HFFc6 (cell line): ENCODE results near the gene RNF144A. TPM values are rescaled to one million over a fixed set of nuclear protein-coding genes. Genes with fewer than 3 reads are reported as not detected.

Experiments
- DNase-seq: peaks from one replicate; pipeline ENCODE4 v3.0.0-alpha.2; 2018
- H3K27ac Mint-ChIP-seq: 2 replicates; pipeline ENCODE4 v1.8.0; 2020; ENCODE audit warnings: mild to moderate bottlenecking, mixed read lengths
- H3K27me3 Mint-ChIP-seq: 2 replicates; pipeline ENCODE4 v1.8.0; 2021; ENCODE audit warnings: mild to moderate bottlenecking, moderate library complexity, mixed read lengths; ENCODE audit not compliant: insufficient read depth
- H3K36me3 Mint-ChIP-seq: 2 replicates; pipeline ENCODE4 v1.8.0; 2021; ENCODE audit warnings: low read depth, mixed read lengths
- H3K4me1 Mint-ChIP-seq: 2 replicates; pipeline ENCODE4 v1.8.0; 2020; ENCODE audit warnings: low read depth, mixed read lengths
- H3K4me3 Mint-ChIP-seq: 2 replicates; pipeline ENCODE4 v1.8.0; 2020; ENCODE audit warnings: mild to moderate bottlenecking, moderate library complexity, mixed read lengths
- H3K9me3 Mint-ChIP-seq: 2 replicates; pipeline ENCODE4 v1.8.0; 2020; ENCODE audit warnings: mild to moderate bottlenecking, mixed read lengths
- CTCF ChIP-seq: fragments of 200-600 bp; sonication (generic); IDR thresholded peaks from 2 replicates; pipeline ENCODE4 v1.5.0; 2021; ENCODE audit warnings: antibody characterized with exemption, mild to moderate bottlenecking
- total RNA-seq, 6 experiments: library from RNA; stranded (reverse); fragmentation: NEBNext Ultra II Directional; extraction: Animal tissue kit (Norgen Biotek cat#: 25700); gene quantifications; 2 replicates in 1 of 6; 3 replicates in 5 of 6; pipeline ENCODE4 v1.2.3, GENCODE V29; 2021

Gene RNF144A
- total RNA-seq, 6 experiments from 2014 or later = not detected

GRCh38 chr2:6929196-6929819, 12.1 kb downstream of the RNF144A start:
- Mint-ChIP-seq H3K27ac (no peak overlapping the region), H3K4me1 (no peaks in the 10 kb centered on the region), H3K27me3 (no peaks in the 10 kb centered on the region; the same call in 1 of the 2 replicates), H3K4me3 (no peak overlapping the region), H3K9me3 (peaks cover 60% of the 10 kb centered on the region), H3K36me3 (no peaks in the 10 kb centered on the region; the same call in 1 of the 2 replicates)
- no peak for TF ChIP-seq CTCF
- no peak for DNase-seq

- H3K27ac Mint-ChIP-seq = no peak overlapping the region
- H3K27me3 Mint-ChIP-seq = no peaks in the 10 kb centered on the region; the same call in 1 of the 2 replicates
- TF ChIP-seq CTCF = no peak
- peaks cover 55% of the 10 kb centered on the region for H3K9me3 Mint-ChIP-seq
- H3K4me3 Mint-ChIP-seq = no peak overlapping the region
- no peaks in the 10 kb centered on the region for H3K4me1 Mint-ChIP-seq
- no peak for DNase-seq
- H3K36me3 Mint-ChIP-seq = no peaks in the 10 kb centered on the region
Measured at GRCh38 chr2:6930923-6931647, 13.9 kb downstream of the RNF144A start.

GRCh38 chr2:6931753-6932152, 14.5 kb downstream of the RNF144A start:
- no peak overlapping the region for H3K27ac Mint-ChIP-seq
- no peaks in the 10 kb centered on the region for H3K4me1 Mint-ChIP-seq
- DNase-seq = no peak
- H3K27me3 Mint-ChIP-seq = no peaks in the 10 kb centered on the region; the same call in 1 of the 2 replicates
- no peak for TF ChIP-seq CTCF
- no peak overlapping the region for H3K4me3 Mint-ChIP-seq
- H3K36me3 Mint-ChIP-seq = no peaks in the 10 kb centered on the region
- peaks cover 53% of the 10 kb centered on the region for H3K9me3 Mint-ChIP-seq

GRCh38 chr2:6932206-6932605, 15.0 kb downstream of the RNF144A start:
- Mint-ChIP-seq H3K4me3 (no peak overlapping the region), H3K36me3 (no peaks in the 10 kb centered on the region), H3K4me1 (no peaks in the 10 kb centered on the region), H3K9me3 (peaks cover 52% of the 10 kb centered on the region), H3K27me3 (no peaks in the 10 kb centered on the region; the same call in 1 of the 2 replicates), H3K27ac (no peak overlapping the region)
- TF ChIP-seq CTCF = no peak
- DNase-seq = no peak

GRCh38 chr2:6932828-6933227, 15.6 kb downstream of the RNF144A start:
- no peak for TF ChIP-seq CTCF
- no peaks in the 10 kb centered on the region for H3K4me1 Mint-ChIP-seq
- H3K4me3 Mint-ChIP-seq = no peak overlapping the region
- no peak for DNase-seq
- no peaks in the 10 kb centered on the region for H3K36me3 Mint-ChIP-seq
- H3K9me3 Mint-ChIP-seq = peaks cover 52% of the 10 kb centered on the region
- H3K27me3 Mint-ChIP-seq = no peaks in the 10 kb centered on the region; the same call in 1 of the 2 replicates
- no peak overlapping the region for H3K27ac Mint-ChIP-seq
